ENCODE results near the gene E4F1. TPM values are rescaled to one million over a fixed set of nuclear protein-coding genes. Genes with fewer than 3 reads are reported as not detected.
A peak's percentile ranks its signal among the peaks of the same experiment; 100 is the strongest.

Gene E4F1
- total and polyA plus RNA-seq, 2 of the 13 experiments (the other 11 are each of a cell fraction or from before 2014, with no cell fraction given): 13.8 to 19.5 TPM

- TF ChIP-seq TFDP2 (CRISPR knock-in tag; IDR thresholded peaks at IDR 0.05) (0 out of 2 replicates have a peak, but pooled peaks have one; percentile 13), POLR2AphosphoS5 (IDR thresholded peaks at IDR 0.05; ENCODE audit: low read depth, low read length) (peak; percentile 36; the same call in 1 of the 2 replicates), REL (CRISPR knock-in tag; conservative IDR thresholded peaks at IDR 0.05) (0 out of 2 replicates have a peak, but pooled peaks have one; percentile 34), ZNF34 (CRISPR knock-in tag; IDR thresholded peaks at IDR 0.05; ENCODE audit: borderline replicate concordance) (0 out of 2 replicates have a peak, but pooled peaks have one; percentile 16), BCLAF1 (IDR thresholded peaks at IDR 0.05) (no peak), ZNF44 (CRISPR knock-in tag; IDR thresholded peaks at IDR 0.05) (no peak), IKZF4 (CRISPR knock-in tag; IDR thresholded peaks at IDR 0.05; ENCODE audit: borderline replicate concordance, low read depth, not compliant biosample characterization) (no peak), AGO1 (IDR thresholded peaks at IDR 0.05; ENCODE audit: low read depth, low read length, poor library complexity, severe bottlenecking) (peak; percentile 91), ZNF589 (CRISPR knock-in tag; conservative IDR thresholded peaks at IDR 0.05) (0 out of 2 replicates have a peak, but pooled peaks have one; percentile 51), RBFOX2 (IDR thresholded peaks at IDR 0.05; ENCODE audit: low read depth, low read length) (peak; percentile 45), ZSCAN21 (CRISPR knock-in tag; IDR thresholded peaks at IDR 0.05; ENCODE audit: borderline replicate concordance) (peak; percentile 67; the same call in 1 of the 2 replicates), ZFP90 (CRISPR knock-in tag; IDR thresholded peaks at IDR 0.05; ENCODE audit: borderline replicate concordance) (no peak), FOSL2 (CRISPR knock-in tag; IDR thresholded peaks at IDR 0.05) (no peak), ZNF230 (CRISPR knock-in tag; IDR thresholded peaks at IDR 0.05) (0 out of 2 replicates have a peak, but pooled peaks have one; percentile 12), ZNF331 (CRISPR knock-in tag; IDR thresholded peaks at IDR 0.05) (peak; percentile 13; the same call in 1 of the 2 replicates), POLR2A (IDR thresholded peaks at IDR 0.05; ENCODE audit: insufficient read depth in 1 of 2, low read depth in 2 of 2, low read length in 2 of 2) (peak in 1 of 2 experiments; percentile 33; a peak in 2 of 4 replicates), CBX1 (IDR thresholded peaks at IDR 0.05; ENCODE audit: low read depth) (no peak), ZFP36L2 (CRISPR knock-in tag; IDR thresholded peaks at IDR 0.05) (no peak), JUN (CRISPR knock-in tag; IDR thresholded peaks at IDR 0.05) (no peak), GABPA (IDR thresholded peaks at IDR 0.05; ENCODE audit: low read depth, low read length) (no peak), GABPA (CRISPR knock-in tag; IDR thresholded peaks at IDR 0.05; ENCODE audit: low read depth) (no peak), ZNF709 (CRISPR knock-in tag; IDR thresholded peaks at IDR 0.05) (no peak), ZNF879 (CRISPR knock-in tag; IDR thresholded peaks at IDR 0.05) (no peak), BORCS8-MEF2B (CRISPR knock-in tag; IDR thresholded peaks at IDR 0.05) (0 out of 2 replicates have a peak, but pooled peaks have one; percentile 47)
- TF ChIP-seq, protein P1, sequence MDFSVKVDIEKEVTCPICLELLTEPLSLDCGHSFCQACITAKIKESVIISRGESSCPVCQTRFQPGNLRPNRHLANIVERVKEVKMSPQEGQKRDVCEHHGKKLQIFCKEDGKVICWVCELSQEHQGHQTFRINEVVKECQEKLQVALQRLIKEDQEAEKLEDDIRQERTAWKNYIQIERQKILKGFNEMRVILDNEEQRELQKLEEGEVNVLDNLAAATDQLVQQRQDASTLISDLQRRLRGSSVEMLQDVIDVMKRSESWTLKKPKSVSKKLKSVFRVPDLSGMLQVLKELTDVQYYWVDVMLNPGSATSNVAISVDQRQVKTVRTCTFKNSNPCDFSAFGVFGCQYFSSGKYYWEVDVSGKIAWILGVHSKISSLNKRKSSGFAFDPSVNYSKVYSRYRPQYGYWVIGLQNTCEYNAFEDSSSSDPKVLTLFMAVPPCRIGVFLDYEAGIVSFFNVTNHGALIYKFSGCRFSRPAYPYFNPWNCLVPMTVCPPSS (IDR thresholded peaks at IDR 0.05): no peak
Observed at GRCh38 chr16:2210386-2211365, 12.7 kb upstream of the E4F1 start, which contains the start of gene BRICD5 (continued).
